A549 (cell line): ENCODE measurements around the gene RIMS1.

Experiments
- POLR2A ChIP-seq: IDR thresholded peaks from 2 replicates; pipeline ENCODE4 v1.6.1; 2012; ENCODE audit warnings: mild to moderate bottlenecking, low read length
- ZSCAN20 ChIP-seq: fragments of 250-450 bp; sonication (Bioruptor Pico); IDR thresholded peaks from 2 replicates; pipeline ENCODE4 v1.8.0; 2022; ENCODE audit warnings: mild to moderate bottlenecking, moderate library complexity
- TF ChIP-seq, protein P1 (sequence below): fragments of >200 bp; sonication (Bioruptor Twin); formaldehyde crosslinking; IDR thresholded peaks from 3 replicates; pipeline ENCODE4 v1.5.1; 2016
- TF ChIP-seq, protein P2 (sequence below): fragments of 450-650 bp; IDR thresholded peaks from 2 replicates; pipeline ENCODE4 v1.6.1; 2014; ENCODE audit warnings: antibody characterized with exemption

DNA sequence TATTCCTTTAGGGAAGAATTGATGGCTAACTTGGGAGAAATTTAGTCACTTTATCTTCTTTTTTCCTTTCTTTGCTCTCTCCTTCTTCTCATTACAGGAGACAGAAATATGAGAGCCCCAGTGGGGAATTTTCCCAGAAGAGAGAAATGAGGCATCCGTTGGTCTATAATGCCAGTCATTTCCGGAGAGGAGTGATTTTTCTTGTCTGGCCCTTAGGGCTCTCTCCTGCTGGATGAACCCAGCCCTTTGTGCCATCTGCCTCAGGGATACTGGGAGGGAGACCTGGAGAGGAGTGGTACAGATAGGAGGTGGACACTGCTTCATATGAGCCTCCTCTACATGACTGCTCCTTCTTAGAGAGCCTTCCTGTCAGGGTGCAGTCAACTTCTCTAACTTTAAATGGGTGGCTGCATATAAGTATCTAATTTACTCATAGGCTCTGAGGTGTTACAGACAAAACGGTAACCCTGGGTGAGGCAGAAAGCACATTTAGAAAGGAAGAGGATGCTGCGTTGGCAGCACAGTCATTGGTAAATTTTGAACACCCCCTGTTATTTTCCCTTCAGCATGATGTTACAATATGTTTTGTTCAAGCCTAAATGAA lies 21.9 kb downstream of the RIMS1 start:
- TF ChIP-seq, protein P1, sequence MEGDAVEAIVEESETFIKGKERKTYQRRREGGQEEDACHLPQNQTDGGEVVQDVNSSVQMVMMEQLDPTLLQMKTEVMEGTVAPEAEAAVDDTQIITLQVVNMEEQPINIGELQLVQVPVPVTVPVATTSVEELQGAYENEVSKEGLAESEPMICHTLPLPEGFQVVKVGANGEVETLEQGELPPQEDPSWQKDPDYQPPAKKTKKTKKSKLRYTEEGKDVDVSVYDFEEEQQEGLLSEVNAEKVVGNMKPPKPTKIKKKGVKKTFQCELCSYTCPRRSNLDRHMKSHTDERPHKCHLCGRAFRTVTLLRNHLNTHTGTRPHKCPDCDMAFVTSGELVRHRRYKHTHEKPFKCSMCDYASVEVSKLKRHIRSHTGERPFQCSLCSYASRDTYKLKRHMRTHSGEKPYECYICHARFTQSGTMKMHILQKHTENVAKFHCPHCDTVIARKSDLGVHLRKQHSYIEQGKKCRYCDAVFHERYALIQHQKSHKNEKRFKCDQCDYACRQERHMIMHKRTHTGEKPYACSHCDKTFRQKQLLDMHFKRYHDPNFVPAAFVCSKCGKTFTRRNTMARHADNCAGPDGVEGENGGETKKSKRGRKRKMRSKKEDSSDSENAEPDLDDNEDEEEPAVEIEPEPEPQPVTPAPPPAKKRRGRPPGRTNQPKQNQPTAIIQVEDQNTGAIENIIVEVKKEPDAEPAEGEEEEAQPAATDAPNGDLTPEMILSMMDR: no peak
- TF ChIP-seq, protein P2, sequence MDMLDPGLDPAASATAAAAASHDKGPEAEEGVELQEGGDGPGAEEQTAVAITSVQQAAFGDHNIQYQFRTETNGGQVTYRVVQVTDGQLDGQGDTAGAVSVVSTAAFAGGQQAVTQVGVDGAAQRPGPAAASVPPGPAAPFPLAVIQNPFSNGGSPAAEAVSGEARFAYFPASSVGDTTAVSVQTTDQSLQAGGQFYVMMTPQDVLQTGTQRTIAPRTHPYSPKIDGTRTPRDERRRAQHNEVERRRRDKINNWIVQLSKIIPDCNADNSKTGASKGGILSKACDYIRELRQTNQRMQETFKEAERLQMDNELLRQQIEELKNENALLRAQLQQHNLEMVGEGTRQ: no peak
- TF ChIP-seq ZSCAN20 (CRISPR knock-in tag): no peak
- TF ChIP-seq POLR2A: no peak
